HG03558 (cell line): ENCODE data around the gene WAC.
"Not testable (repeated sequence)": the region's sequence is repeated elsewhere in the genome, so short reads cannot be mapped to it uniquely, and the experiment has no call there.

Experiments
- ATAC-seq: cut with Tn5 transposase; IDR thresholded peaks from one replicate; pipeline ENCODE4 v1.9.1; 2021; ENCODE audit warnings: moderate number of reproducible peaks; ENCODE audit not compliant: unreplicated experiment; ENCODE audit errors: extremely low read depth

Gene WAC

DNA sequence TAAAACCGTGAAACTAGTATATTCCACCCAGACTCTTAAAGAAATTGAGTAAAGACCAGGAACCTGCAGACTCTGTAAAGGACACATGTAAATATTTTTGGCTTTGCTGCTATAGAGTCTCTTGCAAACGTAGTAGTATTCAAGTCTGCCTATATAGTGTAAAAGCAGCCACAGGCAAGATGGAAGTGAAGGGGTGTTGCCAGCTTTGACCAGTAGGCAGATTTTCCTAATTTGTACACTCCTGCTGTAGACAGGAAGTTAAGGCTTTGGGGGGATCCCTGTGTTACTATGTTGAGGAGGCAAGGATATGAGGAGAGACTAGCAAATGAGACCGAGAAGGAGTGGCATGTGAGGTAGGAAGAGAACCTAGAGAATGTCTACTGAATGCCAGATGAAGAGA, 27.7 kb downstream of the WAC start:
- ATAC-seq, result no peak

DNA sequence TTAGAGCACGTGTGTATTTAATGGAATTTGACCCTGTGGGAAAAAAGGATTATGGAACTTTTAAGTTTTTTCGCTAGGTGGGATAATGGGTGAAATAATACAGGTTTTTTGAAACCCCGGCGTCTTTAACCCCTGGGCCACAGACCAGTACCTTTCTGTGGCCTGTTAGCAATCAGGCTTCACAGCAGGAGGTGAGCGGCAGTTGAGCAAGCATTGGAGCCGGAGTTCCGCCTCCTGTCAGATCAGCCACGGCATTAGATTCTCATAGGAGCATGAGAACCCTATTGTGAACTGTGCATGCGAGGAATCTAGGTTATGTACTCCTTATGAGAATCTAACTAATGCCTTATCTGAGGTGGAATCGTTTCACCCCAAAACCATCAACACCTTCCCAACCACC, 28.6 kb downstream of the WAC start:
- no peak for ATAC-seq

DNA sequence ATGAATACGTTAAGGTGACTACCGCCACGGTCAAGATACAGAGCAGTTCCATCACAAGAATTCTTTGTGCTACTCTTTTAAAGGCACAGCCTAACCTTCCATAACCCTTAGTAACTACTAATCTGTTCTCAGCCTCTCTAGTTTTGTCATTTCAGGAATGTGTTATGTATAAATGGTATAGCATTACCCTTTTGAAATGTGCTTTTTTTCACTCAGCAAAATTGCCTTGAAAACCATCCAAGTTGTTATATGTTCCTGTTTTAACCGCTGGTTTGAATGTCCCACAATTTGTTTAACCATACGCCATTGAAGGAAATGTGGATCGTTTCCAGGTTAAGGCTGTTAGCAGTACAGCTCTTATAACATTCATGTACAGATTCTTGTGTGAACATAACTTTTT, 32.0 kb downstream of the WAC start:
- ATAC-seq, result no peak

DNA sequence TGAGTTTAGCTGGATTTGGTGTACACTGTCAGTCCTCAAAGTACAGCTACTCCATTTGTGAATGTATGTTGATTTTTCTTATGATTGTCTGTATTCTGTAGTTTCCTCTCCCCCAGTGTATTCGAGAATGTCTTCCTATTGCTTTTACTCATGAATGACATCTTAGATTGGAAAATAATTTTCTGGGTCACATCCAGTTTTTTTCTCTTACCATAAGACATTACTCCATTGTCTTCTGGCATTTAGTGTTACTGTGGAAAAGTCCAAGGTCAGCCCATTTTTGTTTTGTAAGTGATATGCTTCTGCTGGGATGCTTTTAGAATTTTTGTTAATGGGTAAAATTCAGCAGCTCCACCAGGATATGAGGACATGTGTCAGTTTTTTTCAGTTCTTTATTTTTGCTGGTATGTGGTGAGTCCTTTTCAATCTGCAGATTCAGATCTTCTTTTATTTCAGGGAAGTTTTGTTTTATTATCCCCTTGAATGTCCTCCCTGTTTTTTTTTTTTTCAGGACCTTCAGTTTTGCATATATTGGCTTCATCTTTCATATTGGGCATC, 33.6 kb downstream of the WAC start:
- ATAC-seq, result no peak

DNA sequence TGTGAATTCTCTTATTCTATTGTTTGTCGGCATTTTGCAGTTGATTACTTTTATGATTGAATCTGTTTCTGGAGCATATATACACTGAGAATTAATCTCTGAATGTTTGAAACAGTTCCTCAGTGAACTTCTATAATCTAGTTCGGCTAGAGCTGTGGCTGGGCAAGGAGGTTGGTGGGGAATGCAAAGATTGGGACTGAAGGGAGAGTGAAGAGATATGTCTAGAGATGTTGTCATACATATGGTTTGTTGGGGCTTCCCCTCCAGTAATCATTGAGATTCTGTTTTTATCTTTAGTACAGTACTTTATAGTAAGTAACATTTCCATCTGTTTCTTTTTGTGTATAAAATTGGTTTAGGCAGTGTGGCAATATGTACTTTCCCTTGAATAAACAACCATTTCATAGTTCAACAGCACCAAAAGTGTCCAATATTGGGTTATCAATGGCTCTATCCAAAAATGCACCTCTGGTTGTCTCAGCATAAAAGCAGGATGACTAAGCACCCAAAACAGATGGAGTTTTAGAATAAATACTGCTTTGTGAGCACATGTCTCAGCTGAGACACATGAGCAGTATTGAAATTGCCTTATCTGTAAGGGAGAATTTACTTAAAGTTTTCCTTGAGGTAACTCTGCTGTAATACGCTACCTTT, 36.7 kb downstream of the WAC start:
- no peak for ATAC-seq

DNA sequence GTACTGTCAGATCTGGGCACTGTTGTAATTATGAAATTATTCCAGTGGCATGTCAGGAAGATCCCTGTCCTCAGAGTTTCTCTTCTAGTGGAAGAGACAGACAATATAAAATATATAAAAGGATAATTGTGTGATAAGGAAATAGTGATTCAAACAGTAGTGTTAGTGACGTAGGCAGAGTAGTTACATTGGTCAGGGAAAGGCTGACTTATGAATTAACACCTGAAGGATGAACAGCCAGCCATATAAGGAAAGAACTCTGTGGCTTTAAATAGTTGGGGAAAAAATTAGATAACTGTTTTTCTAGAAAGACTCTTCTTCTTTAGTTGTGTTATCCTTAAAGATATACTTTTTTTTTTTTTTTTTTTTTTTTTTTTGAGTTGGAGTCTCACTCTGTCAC, 37.7 kb downstream of the WAC start:
- ATAC-seq, result no peak

DNA sequence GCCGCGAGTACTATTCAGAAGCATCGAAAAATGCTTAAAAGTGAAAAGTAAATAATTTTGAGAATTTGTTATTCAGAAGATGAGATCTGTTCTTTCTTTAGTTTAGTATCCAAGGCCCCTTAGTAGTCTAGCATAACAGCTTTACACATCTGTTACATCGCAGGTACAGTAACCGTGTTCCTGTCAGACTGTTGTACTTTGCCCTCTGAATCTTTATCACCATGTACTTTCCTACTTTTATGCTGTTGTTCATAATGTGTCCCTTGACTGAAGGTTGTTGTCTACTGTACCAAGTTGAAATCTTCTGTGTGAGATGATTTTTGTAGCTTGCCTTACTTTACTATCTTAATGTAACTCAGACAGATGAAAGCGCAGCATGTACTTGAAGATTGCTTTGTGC, 38.3 kb downstream of the WAC start:
- ATAC-seq, result no peak

DNA sequence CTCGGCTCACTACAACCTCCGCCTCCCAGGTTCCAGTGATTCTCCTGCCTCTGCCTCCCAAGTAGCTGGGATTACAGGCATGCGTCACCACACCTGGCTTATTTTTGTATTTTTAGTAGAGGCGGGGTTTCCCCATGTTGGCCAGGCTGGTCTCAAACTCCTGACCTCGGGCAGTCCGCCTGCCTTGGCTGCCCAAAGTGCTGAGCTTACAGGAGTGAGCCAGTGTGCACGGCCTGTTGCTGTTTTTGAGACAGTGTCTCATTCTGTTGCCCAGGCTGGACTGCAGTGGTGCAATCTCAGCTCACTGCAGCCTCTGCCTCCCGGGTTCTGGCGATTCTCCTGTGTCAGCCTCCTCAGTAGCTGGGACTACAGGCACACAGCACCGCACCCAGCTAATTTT, 41.3 kb downstream of the WAC start:
- ATAC-seq, result not testable (repeated sequence)

DNA sequence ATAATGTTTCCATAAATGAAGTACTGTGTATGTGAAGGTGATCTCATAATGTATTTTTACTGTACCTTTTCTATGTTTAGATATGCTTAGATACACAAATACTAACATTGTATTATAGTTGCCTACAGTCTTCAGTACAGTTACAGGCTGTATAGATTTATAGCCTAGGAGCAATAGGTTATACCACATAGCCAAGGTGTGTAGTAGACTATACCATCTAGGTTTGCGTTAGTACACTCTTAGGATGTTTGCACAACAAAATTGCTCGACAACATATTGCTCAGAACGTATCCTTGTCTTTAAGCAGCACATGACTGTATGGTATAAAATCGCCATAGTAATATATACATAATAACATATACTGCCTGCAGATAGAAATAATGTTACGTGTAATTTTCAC, 42.9 kb downstream of the WAC start:
- no peak for ATAC-seq

DNA sequence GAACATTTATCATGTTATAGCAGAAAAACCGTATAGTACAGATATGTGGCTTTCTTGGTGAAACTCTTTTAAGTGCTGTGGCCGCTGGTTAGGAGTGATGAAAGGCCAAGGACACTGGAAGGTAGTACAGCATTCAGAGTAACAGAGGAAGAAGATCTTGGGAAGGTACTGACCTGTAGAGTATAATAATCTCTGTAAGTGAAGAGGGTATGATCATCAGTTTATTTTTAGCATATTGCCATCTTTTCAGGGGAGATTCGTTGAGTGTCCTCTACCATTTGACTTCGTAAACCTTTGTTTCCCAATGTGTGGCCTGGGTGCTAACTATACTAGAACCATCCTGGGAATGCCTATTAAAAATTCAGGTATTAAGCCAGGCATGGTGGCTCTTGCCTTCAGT, 44.6 kb downstream of the WAC start:
- no peak for ATAC-seq

DNA sequence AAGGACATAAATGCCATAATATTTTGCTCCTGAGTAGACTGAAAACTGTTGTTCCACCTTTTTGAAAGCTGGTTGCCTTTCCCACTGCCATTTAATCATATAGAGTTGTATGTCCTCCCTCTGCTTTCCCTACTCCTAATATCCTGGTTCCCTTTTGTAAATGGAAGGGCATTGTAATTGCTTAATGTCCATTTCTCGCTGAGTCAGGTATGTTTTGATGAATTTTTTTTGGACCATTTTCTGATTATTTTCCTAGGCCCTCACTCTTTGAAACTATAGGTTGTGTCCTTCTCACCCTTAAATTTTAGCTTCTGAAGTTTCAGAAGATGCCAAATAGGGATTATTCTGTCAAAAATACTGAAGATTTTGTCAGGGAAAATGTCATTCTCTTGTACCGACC, 45.5 kb downstream of the WAC start:
- ATAC-seq, result no peak

DNA sequence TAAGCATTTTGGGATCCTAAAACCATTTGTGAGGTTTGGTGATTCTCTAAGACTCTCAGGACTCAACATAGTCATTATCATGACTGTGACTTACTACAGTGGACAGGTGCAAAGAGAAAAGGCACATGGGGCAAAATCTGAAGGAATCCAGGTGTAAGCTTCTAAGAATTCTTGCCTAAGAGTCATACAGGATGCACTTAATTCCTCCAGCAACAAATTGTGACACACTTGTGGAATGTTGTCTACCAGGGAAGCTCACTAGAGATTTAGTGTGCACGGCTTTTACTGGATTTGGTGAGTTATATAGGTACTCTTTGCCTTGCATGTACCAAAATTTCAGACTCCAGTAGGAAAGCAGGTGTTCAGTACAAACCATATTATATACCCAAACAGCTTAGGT, 47.9 kb downstream of the WAC start:
- no peak for ATAC-seq

DNA sequence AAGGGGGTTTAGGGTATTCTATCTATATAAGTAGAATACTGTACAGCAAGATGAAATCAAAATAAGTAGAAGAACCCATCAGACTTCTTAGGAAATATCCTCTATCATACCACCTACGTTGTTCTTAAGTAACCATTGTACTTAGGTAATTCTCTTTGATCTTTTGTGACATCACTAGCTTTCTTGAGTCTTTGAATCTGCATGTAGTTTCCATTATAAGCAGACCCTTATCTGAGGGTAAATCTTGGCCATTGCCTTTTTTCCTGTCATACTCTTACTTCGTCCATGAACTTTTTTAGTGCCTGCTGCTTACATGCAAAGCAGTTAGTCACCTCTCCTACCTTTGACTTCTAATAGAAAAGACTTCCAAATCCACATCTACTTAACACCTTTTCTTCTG, 49.0 kb downstream of the WAC start:
- no peak for ATAC-seq

DNA sequence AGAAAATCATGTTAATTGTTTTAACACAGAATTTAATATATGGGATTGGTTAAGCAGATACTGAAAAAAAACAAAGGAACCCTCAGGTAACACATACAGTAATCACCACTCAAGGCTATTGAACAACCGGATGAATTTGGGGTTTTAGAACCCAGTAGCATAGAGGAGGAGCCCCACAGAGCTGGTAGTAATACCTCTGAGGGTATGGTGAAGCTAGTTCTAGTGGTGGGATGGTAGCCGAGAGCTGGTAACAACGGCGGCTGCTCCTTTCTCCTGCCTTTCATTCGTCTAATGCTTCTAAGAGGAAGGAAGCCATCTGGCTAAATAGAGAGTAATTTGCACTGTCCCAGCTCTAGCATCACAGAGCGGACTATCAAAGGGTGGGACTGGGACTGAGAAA, 52.2 kb downstream of the WAC start:
- no peak for ATAC-seq

DNA sequence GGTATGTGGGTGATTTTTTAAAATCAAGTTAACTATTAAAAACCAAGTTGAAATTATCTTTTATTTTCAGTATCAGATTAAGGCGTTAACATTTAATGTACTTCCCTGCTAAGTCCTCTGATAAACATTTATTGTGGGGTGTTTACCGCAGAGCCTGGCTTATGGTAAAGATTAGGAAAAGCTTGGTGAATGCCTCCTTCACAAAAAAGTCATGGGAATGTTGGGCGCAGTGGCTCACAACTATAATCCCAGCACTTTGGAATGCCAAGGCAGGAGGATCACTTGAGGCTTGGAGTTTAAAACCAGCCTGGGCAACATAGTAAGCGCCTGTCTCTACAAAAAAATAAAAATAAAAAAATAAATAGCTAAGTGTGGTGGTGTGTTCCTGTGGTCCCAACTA, 53.3 kb downstream of the WAC start:
- no peak for ATAC-seq

DNA sequence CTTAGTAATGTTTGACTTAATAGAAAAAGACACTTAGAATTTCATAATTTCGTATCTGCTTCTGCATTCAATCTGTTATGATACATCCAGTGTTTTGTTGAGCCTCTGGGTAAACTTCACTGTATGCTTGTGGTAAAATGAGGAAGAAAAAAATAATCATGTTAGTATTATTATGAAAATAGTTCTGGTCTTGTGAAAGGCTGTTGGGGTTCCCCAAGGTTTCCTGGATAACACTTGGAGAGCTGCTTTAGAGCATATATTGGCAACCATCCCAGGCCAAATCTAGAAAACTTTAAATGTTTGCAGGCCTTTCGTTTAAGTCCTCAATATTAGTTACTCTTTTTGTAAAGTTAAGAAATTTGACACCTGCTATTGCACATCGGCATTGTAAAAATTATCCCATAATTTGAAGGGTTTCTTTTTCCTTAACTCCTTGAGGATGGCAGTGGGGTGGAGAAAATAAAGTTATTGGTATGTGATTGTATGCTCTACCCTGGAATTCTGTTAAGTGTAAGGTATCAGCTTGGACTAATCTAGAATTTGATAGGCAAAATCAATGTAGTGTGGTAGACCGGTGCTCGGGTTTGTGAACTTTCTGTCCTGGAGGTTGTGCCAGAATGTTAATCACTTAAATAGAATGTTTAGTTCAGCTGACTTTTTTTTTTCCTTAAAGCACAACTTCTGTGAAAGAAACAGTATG, 54.5 kb downstream of the WAC start:
- no peak for ATAC-seq

DNA sequence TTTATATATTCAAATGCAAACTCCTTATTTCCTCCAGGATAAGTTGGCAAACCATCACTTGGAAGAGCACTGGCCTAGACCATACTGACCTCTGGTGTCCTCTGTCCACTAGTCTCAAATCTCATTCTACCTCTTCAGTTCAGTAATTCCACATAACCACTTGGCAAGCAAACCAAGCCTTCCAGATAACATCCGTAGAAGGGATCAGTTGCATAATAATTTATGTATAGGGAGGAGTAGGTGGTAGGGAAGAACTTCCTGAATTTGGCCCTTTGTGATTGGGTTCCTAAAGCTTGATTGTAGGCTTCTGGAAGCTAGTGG, 55.0 kb downstream of the WAC start:
- ATAC-seq, result no peak

DNA sequence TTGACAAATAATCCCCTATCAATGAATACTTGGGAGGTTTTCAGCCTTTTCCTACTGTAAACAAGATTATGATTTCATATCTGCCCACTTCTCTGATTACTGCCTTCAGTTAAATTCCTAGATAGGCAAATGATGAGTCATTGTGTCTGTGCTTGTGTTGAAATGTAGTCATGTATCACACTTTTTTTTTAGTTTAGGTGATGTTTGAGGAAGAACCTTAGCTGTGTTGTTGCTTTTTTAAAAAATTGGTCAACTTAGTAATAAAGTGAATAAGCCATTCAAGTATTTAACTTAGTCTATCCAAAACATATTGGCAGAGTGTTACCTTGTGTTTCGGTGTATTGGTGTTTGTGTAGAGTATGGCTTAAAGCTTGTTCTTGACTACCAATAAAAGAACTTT, 60.0 kb downstream of the WAC start:
- no peak for ATAC-seq

DNA sequence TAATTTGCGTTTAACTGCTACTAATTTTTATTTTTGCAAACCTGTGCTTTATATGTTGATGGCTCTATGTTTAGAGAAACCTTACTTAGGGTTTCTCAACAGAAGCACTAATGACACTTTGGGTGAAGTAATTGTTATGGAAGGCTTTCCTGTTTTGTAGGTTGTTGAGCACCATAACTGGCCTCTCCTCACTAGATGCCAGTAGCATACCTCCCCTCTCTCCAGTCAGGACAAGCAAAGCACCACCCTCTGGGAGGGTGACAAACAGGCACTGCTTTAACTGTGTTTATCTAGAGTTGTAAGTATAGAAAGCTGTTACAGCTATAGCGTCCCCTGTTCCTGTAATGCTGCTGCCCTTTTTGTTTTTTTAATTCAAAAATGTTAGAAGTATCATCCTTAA, 60.9 kb downstream of the WAC start:
- no peak for ATAC-seq

DNA sequence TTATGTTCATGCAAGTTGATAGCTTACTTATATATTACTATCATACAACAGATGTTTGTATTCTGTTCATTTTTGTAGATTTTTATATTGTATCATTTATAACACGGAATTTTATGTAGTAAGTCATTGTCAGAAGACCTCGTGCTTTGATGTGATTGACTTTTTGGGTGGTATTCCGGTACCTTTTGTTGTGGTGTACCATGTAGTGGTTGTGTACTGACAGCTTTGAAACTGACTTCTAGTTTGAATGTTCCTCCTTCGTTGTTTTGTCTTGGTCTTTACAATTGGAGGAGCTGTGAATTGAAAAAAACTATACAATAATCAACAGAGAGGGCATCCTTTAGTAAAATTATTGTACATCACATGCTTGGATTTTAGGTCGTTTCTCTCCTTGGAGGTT, 61.5 kb downstream of the WAC start:
- ATAC-seq, result no peak

DNA sequence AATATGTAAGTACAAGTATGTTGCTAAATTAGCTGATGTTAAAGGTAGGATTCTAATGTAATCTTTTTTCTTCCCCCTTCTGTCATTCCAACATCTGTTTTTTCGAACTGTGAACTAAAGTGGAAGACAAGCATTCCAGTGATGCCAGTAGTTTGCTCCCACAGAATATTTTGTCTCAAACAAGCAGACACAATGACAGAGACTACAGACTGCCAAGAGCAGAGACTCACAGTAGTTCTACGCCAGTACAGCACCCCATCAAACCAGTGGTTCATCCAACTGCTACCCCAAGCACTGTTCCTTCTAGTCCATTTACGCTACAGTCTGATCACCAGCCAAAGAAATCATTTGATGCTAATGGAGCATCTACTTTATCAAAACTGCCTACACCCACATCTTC, 62.7 kb downstream of the WAC start:
- ATAC-seq, result no peak

DNA sequence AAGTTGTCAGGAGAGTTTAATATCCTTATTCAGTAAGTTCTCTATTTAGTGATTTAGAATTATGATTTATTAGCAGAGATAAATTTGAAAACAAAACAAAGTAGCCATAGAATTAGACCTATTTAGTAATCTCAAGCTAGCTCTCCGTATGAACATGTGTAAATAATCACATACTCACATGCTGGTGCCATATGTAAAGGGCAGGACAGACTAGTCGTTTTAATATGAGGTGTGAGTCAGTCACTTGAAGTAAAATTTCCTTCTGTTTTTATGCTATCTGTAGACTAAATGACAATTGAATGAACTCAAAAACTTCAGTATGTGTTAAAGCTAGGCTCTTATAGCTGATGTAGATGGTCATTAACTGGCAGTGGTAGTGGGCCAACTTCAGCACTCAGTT, 67.1 kb downstream of the WAC start:
- no peak for ATAC-seq
